ENCODE measurements around the gene IMMP2L. TPM values are rescaled to one million over a fixed set of nuclear protein-coding genes. Genes with fewer than 3 reads are reported as not detected.
"Not testable (repeated sequence)": the region's sequence is repeated elsewhere in the genome, so short reads cannot be mapped to it uniquely, and the experiment has no call there.

IMMP2L gene
- polyA plus RNA-seq, 1 donor (not counting 4 experiments of a cell fraction or from before 2014, with no cell fraction given) = 14.1 TPM

- no peak overlapping the region for H2AFZ ChIP-seq (ENCODE audit: control insufficient read depth, low read length)
- H3K4me1 ChIP-seq (ENCODE audit: control insufficient read depth, extremely low read depth, insufficient read depth, low read length) = no peaks in the 10 kb centered on the region
- H3K79me2 ChIP-seq (ENCODE audit: control insufficient read depth, insufficient read depth, low read length) = no peaks in the 10 kb centered on the region
- no peak overlapping the region for H3K4me3 ChIP-seq (ENCODE audit: control insufficient read depth in 2 of 3, extremely low read depth in 1 of 3, insufficient read depth in 2 of 3, low read depth in 1 of 3, low read length in 3 of 3)
- H3K27me3 ChIP-seq (ENCODE audit: control insufficient read depth, extremely low read depth, insufficient read depth, low read length) = no peaks in the 10 kb centered on the region
- H3K9ac ChIP-seq (ENCODE audit: control insufficient read depth, extremely low read depth, insufficient read depth, low read length) = no peak overlapping the region
- no peaks in the 10 kb centered on the region for H4K20me1 ChIP-seq (ENCODE audit: control insufficient read depth, extremely low read depth, insufficient read depth, low read length)
- FAIRE-seq = no peak
- H3K36me3 ChIP-seq (ENCODE audit: control insufficient read depth in 2 of 2, extremely low read depth in 1 of 2, insufficient read depth in 2 of 2, low read length in 2 of 2) = no peaks in the 10 kb centered on the region
- dilution Hi-C loops (cut with MboI; ENCODE audit: extremely low pct_ligation_motif_present, low sequenced_read_pairs) = no loop called here
- H3K9me1 ChIP-seq (ENCODE audit: control insufficient read depth, extremely low read depth, insufficient read depth, low read length) = no peaks in the 10 kb centered on the region
- TF ChIP-seq EZH2 (IDR thresholded peaks at IDR 0.05; ENCODE audit: low read length) (no peak), CTCF (optimal IDR thresholded peaks at IDR 0.05 in 1 of 3, IDR thresholded peaks at IDR 0.05 in 1 of 3, conservative IDR thresholded peaks at IDR 0.05 in 1 of 3; ENCODE audit: extremely low read depth in 1 of 3, insufficient read depth in 2 of 3, low read length in 3 of 3) (no peak)
- no peak overlapping the region for H3K27ac ChIP-seq (ENCODE audit: control insufficient read depth, insufficient read depth, low read length)
- no peaks in the 10 kb centered on the region for H3K9me3 ChIP-seq (ENCODE audit: control insufficient read depth, low read depth, low read length)
- DNase-seq (ENCODE audit: low read depth, low spot score) = no peak
- H3K4me2 ChIP-seq (ENCODE audit: control insufficient read depth, extremely low read depth, insufficient read depth, low read depth, low read length) = no peak overlapping the region
Observed at GRCh38 chr7:111324228-111324627, 238.1 kb downstream of the IMMP2L start.

- H2AFZ ChIP-seq (ENCODE audit: control insufficient read depth, low read length); dilution Hi-C loops (cut with MboI; ENCODE audit: extremely low pct_ligation_motif_present, low sequenced_read_pairs); H3K4me1 ChIP-seq (ENCODE audit: control insufficient read depth, extremely low read depth, insufficient read depth, low read length); H3K36me3 ChIP-seq (ENCODE audit: control insufficient read depth in 2 of 2, extremely low read depth in 1 of 2, insufficient read depth in 2 of 2, low read length in 2 of 2); H3K27ac ChIP-seq (ENCODE audit: control insufficient read depth, insufficient read depth, low read length); H3K27me3 ChIP-seq (ENCODE audit: control insufficient read depth, extremely low read depth, insufficient read depth, low read length); H3K9me3 ChIP-seq (ENCODE audit: control insufficient read depth, low read depth, low read length); H3K79me2 ChIP-seq (ENCODE audit: control insufficient read depth, insufficient read depth, low read length); H4K20me1 ChIP-seq (ENCODE audit: control insufficient read depth, extremely low read depth, insufficient read depth, low read length); DNase-seq (ENCODE audit: low read depth, low spot score); H3K9me1 ChIP-seq (ENCODE audit: control insufficient read depth, extremely low read depth, insufficient read depth, low read length); FAIRE-seq; H3K4me3 ChIP-seq (ENCODE audit: control insufficient read depth in 2 of 3, extremely low read depth in 1 of 3, insufficient read depth in 2 of 3, low read depth in 1 of 3, low read length in 3 of 3); H3K9ac ChIP-seq (ENCODE audit: control insufficient read depth, extremely low read depth, insufficient read depth, low read length); H3K4me2 ChIP-seq (ENCODE audit: control insufficient read depth, extremely low read depth, insufficient read depth, low read depth, low read length): not testable (repeated sequence)
Observed at GRCh38 chr7:111323670-111324069, 238.6 kb downstream of the IMMP2L start.

GRCh38 chr7:111320133-111320532 lies 242.2 kb downstream of the IMMP2L start:
- H3K27ac ChIP-seq (ENCODE audit: control insufficient read depth, insufficient read depth, low read length) = no peak overlapping the region
- H4K20me1 ChIP-seq (ENCODE audit: control insufficient read depth, extremely low read depth, insufficient read depth, low read length) = no peaks in the 10 kb centered on the region
- dilution Hi-C loops (cut with MboI; ENCODE audit: extremely low pct_ligation_motif_present, low sequenced_read_pairs) = no loop called here
- no peak overlapping the region for H3K4me3 ChIP-seq (ENCODE audit: control insufficient read depth in 2 of 3, extremely low read depth in 1 of 3, insufficient read depth in 2 of 3, low read depth in 1 of 3, low read length in 3 of 3)
- DNase-seq (ENCODE audit: low read depth, low spot score) = no peak
- H3K79me2 ChIP-seq (ENCODE audit: control insufficient read depth, insufficient read depth, low read length) = no peaks in the 10 kb centered on the region
- H3K9ac ChIP-seq (ENCODE audit: control insufficient read depth, extremely low read depth, insufficient read depth, low read length) = no peak overlapping the region
- no peak overlapping the region for H2AFZ ChIP-seq (ENCODE audit: control insufficient read depth, low read length)
- no peaks in the 10 kb centered on the region for H3K4me1 ChIP-seq (ENCODE audit: control insufficient read depth, extremely low read depth, insufficient read depth, low read length)
- H3K4me2 ChIP-seq (ENCODE audit: control insufficient read depth, extremely low read depth, insufficient read depth, low read depth, low read length) = no peak overlapping the region
- no peaks in the 10 kb centered on the region for H3K27me3 ChIP-seq (ENCODE audit: control insufficient read depth, extremely low read depth, insufficient read depth, low read length)
- no peaks in the 10 kb centered on the region for H3K36me3 ChIP-seq (ENCODE audit: control insufficient read depth in 2 of 2, extremely low read depth in 1 of 2, insufficient read depth in 2 of 2, low read length in 2 of 2)
- TF ChIP-seq CTCF (optimal IDR thresholded peaks at IDR 0.05 in 1 of 3, IDR thresholded peaks at IDR 0.05 in 1 of 3, conservative IDR thresholded peaks at IDR 0.05 in 1 of 3; ENCODE audit: extremely low read depth in 1 of 3, insufficient read depth in 2 of 3, low read length in 3 of 3) (no peak), EZH2 (IDR thresholded peaks at IDR 0.05; ENCODE audit: low read length) (no peak)
- no peaks in the 10 kb centered on the region for H3K9me3 ChIP-seq (ENCODE audit: control insufficient read depth, low read depth, low read length)
- no peaks in the 10 kb centered on the region for H3K9me1 ChIP-seq (ENCODE audit: control insufficient read depth, extremely low read depth, insufficient read depth, low read length)
- FAIRE-seq = no peak

All from keratinocyte (primary cell).